Superior temporal gyrus (tissue), 1 donor: Measurements from ENCODE around the gene GNG8.

Experiments
- DNase-seq: peaks from one replicate; pipeline ENCODE4 v3.0.0-alpha.2; 2016; ENCODE audit errors: extremely low spot score

Gene GNG8

DNA sequence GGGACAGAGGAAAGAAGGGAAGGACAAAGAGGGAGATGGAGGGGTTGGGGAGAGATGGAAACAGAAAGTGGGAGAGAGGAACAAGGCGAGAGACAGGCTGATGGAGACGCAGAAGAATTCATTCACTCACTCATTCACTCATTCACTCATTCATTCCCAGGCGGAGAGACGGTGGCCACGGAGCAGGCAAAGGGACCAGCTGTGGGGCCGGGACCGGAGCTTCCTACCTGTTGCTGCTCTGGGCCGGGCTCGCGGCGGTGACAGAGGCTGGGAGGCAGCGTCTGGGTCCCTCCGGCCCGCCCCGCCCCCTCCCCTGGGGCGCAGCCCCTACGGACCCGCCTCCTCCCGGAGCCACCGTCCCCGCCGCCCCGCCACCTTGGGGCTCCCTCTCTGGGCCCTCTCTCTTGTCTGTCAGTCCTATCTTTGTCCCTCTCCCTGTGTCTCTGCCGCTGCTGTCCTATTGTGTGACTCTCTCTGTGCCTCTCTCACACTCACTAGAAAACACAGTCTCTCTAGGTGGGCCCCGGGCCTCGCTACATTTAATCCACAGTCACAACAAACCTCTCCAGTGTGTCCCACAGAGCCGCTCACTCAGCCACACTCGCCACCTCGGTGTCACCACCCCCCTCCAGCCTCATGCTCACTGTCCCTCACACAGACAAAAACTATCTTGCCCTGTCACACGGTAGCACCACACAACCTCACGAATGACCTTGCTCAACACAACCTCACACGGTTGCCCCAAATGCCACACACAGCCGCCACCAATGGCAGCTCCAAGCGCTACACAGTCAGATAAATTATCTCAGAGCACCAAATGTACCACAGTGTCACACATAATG lies at the start of gene GNG8:
TSS of gene GNG8 (minus strand) at position 283 of the 842 bp plus-strand sequence. CDS start 1,520 bp downstream, outside the sequence.
- no peak for DNase-seq

DNA sequence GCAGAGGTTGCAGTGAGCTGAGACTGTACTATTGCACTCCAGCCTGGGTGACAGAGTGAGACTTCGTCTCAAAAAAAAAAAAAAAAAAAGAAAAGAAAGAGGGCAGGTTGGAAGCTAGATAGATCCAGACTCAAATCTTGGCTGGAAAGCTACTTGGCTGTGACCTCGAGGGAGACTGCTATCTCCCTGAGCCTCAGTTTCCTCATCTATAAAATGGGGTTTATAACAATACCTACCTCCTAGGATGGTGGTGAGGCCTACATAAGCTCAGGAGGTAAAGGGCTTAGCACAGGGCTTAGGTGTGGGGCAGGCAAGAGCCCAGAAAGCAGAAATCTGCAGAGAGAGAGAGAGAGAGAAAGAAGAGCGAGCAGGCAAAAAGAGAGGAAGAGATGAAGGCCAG lies 49.2 kb upstream of the GNG8 start:
- no peak for DNase-seq

DNA sequence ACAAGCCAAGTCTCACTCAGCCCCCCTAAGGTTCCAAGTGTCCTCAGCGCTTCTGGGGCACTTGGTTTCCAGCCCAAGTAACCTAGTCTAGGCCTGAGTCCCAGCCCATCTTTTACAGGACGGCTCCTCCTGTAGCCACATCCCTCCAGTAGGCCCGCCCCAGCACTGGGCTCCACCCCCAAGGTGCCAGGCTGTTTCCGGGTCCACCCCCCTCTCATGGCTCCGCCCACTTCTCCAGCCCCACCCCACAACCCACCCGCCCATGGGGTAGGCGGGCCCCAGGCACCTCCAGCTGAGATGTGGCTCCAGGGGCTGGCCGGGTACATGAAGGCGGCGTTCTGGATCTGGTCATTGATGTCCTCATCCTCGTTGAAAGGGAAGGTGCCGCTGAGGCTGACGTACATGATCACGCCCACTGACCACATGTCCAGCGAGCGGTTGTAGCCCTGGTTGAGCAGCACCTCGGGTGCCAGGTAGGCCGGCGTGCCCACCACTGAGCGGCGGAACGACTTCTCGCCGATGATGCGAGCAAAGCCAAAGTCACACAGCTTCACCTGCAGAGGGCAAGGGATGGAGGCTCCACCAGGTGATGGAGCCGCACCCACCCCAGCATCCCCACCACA lies 42.2 kb upstream of the GNG8 start:
- DNase-seq: no peak

DNA sequence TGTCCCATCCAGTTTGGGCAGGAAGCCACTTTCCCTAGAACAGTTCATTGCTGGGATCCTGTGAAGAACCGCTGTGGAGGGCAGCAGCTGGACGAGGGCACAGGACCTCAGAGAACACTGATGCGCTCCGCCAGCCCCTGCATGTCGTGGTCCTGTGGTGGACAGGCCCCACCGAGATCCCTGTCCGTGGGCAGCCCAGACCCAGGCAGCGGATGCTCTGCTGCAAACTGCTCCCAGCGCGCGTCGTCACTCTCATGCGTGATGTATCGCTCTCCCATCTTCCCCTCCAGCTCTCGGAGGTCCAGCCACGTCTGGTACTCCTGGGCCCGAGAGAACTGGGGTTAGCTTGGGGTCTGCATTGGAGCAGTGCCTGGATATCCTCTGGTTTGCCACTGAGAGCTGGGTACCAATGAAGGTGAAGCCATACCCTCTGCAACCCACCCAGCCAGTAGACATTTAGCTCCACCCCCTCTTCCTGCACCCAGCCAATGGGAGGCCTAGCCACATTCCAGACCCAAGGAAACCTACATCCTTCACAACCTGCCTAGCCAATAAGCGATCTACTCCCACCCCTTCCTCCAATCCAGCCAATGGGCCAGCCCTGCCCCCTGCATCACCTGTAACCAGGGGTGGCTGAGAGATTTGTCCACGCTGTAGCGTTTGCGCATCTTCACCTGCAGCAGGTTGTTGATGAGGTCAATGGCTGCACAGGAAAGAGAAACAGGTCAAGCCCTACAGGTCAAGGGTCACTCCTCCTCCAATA lies 38.6 kb upstream of the GNG8 start:
- DNase-seq: no peak

DNA sequence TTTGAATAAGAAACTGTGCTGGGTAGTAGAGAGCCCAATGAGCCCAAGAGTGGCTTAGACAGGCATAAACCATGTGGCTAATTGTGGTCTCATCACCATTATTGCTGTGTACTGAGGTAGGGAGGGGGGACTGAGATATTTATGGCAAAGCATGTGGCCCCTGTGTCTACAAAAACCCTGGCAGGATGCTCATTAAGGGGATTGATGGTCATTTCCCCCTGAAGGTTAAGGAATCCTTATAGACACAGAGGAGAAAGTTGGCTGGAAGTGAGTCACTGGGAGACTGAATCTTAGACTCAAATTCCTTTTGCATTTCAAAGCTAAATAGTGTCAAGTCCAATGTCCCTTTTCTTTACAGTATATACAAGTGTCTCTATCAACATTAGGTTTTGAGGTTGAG lies 34.8 kb upstream of the GNG8 start:
- no peak for DNase-seq

DNA sequence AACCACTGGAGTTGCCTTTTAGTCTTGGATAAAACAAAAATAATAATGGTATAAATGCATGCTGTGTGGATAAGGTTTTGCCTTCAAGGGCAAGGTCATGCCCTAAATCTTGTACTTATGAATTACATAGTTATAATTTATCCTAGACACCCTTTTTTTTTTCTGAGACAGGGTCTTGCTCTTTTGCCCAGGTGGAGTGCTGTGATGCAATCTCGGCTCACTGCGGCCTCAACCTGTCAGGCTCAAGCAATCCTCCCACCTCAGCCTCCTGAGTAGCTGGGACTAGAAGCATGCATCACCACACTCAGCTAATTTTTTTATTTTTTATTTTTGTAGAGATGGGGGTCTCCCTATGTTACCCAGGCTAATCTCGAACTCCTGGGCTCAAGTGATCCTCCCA lies 32.7 kb upstream of the GNG8 start:
- no peak for DNase-seq

DNA sequence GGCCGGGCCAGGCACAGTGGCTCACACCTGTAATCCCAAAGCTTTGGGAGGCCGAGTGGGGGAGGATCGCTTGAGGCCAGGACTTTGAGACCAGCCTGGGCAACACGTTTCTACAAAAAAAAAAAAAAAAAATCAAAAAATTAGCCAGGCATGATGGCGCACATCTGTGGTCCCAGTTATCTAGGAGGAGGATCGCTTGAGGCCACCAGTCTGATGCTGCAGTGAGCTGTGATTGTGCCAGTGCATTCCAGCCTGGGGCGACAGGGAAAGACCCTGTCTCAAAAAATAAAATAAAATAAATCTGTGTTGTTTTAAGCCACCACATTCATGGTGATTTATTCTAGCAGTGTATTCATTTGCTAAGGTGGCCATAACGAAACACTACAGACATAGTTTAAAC lies 29.1 kb upstream of the GNG8 start:
- no peak for DNase-seq

DNA sequence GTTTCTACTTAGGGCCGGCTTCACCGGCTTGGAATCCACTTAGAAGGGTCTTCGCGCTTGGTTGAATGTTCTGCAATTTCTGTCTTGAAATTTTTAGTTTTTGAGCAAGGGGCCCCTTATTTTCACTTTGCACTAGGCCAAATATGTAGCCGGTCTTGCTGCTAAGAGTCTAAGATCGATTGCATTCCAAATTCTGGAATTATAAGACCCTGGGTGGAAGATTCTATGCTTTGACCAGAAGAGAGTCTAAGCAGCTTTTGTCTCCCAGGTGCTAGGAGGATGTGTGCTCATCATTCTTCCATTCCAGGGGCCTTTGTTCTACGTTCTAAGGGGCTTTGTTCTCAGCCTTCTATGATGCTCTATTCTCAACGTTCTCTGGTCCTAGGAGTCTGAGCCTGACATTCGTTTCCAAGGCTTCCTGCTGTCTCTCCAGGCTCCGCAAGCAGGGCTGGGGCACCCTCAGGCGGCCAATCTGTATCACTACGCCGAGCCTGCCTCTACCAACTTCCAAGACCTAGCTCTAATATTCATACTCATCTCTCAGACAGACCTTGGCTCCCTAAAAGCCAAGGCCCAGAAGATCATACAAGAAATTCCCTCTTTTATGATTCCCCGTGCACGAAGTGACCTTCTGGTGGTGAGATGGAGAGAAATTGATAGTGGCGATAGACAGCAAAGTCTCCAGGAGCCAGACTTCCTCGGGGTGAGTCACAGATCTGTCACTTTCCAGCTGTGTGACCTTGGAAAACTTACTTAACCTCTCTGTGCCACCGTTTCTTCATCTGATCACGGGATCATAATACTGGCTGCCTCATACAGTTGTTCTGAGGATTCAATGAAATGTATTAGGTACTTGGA lies 26.0 kb upstream of the GNG8 start:
- DNase-seq: peak; percentile 98

DNA sequence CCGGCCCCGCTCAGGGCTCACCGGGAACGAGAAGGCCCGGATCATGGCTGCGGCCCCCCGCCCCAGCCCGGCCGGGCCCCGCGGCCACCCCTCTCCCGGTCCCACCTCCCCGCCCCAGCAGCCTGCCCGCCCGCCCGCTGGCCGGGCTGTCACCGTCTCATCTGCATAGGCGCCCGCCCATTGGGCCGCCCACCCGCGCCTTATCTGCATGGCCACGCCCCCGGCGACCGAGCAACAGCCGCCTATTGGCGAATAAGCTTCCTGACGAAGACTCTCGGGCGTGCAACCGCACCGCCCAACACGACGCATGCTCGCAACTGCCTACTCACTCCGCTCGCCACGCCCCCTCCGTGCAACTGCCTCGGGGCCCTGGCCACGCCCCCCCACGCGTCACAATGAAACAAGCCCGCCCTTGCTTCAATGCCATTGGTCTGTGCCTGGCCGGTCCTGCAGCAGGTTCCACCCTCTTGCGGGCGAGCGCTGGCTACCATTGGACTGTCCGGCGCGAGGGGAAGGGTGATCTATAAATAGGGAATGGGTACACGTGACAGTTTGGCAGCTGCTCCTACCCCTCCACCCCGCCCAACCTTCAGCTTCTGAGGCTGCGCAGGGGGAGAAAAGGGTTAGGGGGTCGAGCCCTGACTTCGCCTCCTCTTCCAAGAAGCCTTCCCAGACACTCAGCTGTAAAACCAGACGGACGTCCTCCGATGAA lies 25.2 kb upstream of the GNG8 start, which contains the start of gene DACT3:
TSS of gene DACT3 (minus strand) at position 163 of the 712 bp plus-strand sequence. CDS start at position 45, 118 bp downstream.
- DNase-seq: peak; percentile 100

DNA sequence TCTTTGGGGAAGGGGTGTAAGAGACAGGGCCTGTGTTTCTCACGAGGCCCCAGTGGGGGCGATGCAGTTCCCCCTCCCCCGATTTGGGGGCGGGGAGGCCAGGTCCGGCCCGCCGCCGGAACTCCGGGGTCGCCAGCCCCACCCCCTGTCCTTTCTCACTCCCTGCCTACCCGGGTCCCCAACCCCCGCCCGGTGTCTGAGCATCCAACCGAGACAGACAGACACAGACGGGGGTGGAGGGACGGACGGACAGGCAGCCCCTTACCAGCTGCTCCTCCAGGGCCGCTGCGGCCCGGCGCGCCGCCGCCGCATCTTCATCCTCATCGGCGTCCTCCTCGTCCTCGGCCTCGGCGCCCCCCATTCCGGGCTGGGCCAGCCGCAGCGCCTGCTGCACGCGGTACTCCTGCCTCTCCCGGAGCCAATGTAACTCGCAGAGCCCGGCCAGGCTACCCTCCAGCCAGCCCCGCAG lies 24.6 kb upstream of the GNG8 start:
- DNase-seq: no peak

DNA sequence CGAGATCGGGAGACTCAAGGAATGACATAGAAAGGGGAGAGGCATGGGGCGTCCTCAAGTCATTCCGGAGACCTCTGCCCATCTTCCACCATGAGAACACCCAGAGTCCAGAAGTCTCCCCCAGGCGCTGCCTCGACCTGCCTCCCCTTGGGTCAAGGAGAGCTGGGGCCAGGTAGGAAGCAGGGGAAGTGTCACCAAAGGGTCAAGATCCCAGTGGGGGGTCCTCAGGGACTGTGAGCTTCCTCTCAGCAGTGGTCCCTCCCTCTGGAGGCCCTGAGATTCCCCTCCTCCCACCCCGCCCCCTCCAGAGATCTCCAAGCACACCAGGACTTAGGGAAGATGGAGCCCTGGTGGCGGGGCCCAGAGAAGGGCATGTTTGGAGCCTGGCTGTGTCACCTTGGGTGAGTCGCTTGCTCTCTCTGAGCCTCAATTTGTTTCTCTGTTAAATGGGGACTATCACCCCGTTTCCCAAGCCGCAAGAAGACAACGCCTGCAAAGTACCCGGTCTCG lies 24.1 kb upstream of the GNG8 start:
- DNase-seq: peak; percentile 41

DNA sequence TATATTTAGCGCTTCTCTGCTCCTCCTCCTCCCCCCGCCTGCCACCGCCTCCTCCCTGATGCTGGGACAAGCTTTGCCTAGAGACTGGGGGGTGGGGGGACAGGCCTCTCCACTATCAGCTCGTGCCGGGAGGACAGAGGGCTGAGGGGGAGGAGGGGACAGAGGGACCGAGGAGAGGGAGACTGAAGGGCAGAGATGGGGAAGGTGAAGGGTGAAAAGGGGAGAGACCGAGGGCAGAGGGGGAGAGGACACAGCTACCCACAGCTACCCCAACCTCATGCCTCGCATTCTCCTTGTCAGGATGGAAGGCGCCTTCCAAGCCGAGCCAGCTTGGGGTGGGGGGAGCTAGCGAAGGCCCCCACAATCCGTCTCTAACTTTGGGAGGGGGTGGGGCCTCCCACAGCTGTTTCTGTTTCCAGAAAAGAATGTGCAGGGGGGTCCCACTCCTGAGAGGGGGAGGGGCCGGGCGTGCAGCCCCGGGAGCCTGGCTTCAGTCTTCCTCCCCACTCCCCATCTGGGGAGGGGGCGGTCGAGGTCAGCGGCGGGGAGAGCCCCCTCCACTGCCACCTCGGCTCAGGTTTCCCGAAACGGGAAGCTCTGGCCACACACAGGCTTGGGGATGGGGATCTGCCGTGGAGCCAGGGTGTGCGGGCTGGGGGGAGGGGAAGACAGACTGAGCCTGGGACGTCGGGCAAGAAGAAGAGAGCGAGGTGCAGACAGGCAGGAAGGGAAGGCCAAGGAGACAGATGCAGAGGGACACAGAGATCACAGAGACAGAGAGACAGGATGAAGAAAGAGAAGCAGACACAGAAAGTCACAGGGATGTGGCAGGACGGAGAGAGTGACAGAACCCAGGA lies 23.4 kb upstream of the GNG8 start:
- DNase-seq: peak; percentile 36

DNA sequence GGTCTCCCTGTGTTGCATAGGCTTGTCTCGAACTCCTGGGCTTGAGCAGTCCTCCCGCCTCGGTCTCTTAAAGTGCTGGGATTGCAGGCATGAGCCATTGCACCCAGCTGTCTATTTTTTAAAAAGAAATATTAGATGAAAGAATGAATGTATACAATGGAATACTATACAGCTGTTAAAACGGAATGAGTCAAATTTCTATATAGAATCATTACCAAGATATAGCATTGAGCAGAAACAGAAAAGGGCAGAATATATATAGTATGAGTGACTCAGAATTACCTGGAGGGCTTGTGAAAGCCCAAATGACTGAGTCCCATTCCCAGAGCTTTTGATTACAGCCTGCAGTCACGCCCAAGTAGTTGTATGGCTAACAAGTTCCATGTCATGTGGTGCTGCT lies 20.5 kb upstream of the GNG8 start:
- no peak for DNase-seq

DNA sequence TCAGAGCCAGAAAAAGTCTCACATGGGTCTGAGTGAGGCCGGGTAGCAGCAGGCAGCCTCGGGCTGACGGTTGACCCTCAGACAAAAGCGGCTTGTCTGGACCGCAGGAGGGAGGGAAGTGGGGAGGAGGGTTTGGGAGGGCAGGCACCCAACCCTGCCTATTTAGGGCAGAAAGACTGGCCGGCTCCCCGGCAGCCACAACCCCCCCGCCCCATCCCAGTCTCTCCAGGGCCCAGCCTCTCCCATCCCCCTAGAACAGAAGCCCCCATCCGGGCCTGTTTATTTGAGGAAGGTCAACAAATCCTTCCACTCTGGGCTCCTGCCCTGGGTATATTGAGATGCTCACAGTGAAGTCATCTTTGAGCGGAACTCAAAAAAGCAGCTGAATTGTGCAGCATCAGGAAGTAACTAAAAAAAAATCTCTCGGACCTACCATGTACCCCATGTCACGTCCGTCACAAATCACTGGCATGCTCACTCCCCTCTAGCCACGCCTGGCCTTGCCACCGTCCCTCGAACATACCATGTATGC lies 18.7 kb upstream of the GNG8 start:
- DNase-seq: peak; percentile 83

DNA sequence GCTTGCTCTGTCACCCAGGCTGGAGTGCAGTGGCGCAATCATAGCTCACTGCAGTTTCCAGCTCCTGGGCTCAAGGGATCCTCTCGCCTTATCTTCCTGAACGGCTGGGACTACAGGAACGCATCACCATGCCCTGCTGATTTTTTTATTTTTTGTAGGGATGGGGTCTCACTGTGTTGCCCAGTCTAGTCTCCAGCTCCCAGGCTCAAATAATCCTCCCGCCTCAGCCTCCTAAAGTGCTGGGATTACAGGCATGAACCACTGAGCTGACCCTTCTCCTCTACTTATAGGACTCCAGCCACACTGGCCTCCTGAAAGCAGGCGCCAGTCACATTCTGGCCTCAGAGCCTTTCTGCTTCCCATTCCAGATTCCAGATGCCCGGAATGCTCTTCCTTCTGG lies 14.4 kb upstream of the GNG8 start:
- DNase-seq: no peak

DNA sequence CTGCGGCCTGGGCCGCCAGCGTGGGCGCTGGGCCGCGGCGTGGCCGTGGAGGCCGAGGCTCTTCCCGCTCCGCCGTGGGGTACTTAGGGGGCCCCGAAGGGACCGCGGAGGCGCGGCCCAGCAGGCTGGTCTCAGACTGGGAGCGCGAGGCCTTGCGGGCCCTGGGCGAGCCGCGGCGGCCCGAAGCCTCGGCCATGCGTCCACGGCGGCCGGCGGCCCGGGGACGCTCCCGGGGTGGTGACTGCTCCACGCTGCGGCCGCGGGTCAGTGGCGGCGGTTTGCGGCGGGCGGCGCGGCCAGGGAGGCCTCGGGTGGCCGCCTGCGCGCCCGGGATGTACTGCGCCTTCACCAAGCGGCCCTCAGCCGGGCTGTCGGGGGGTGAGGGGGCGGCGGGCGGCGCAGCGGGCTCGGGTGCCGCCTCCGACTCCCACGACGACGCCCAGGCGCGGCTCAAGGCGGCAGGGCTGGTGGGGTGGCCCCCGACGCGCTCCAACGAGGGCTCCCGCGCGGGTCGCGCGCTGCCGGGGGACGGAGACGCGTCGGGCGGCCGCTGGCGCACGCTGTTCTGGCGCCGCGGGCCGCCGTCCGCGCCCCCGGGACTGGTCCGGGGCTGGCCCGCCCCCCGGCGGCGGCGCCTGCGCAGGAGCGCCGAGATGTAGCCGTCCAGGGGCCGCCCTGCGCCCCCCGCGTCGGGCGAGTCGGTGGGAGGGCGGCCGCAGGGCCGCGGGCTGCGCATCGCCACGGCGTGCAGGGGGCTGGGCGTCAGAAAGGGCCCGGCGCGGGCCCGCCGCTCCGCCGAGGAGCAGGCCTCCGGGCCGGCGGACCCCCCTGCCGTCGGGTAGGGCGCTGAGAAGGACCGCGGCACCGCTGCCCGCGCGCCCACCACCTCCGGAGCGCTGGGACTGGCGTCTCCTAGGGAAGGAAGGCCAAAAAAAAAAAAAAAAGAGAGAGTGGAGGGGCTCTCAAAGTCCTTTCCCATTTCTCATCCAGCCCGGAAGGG lies 13.3 kb upstream of the GNG8 start:
- no peak for DNase-seq

DNA sequence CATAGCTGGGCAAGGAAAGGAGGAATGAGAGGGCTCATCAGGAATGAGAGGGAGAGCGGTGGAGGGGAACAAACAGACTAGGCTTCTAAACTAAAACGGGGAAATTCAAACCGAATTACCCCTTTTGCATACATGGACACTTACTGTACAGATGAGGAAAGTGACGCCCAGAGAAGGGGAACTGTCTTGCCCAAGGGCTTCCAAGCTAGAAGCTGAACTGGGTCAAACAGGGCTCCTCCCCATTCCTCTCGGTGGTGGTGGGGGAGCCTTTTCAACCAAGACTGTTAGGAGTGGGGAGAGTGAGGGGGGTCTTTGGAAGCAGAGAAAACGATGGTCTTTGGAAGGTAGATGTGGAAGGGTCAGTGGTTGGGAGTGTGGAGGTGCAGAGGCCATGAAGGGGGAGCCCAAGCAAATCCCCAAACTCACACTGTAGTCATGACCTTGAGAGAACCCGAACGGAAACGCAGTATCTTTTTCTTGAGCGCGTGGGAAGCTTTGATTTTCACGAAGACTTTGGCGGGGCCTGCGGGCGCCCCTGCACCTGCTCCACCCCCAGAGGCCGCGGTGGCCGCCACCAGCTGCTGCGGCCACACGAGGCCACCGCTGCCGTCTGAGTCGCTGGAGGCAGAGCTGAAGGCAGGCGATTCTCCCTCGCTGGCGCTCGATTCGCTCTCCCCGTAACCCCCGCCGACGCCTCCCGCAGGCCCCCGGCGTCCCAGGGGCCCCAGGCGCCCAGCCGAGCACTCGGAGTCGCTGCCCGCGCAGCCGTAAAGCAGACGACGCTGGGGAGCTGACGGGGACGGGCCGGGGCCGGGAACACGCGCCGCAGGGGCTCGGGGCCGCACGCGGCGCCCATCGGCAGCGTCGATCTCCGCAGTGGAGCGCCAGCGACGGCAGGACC lies 12.3 kb upstream of the GNG8 start:
- no peak for DNase-seq
